ENCODE measurements around the gene SYNDIG1.

SYNDIG1 gene

DNA sequence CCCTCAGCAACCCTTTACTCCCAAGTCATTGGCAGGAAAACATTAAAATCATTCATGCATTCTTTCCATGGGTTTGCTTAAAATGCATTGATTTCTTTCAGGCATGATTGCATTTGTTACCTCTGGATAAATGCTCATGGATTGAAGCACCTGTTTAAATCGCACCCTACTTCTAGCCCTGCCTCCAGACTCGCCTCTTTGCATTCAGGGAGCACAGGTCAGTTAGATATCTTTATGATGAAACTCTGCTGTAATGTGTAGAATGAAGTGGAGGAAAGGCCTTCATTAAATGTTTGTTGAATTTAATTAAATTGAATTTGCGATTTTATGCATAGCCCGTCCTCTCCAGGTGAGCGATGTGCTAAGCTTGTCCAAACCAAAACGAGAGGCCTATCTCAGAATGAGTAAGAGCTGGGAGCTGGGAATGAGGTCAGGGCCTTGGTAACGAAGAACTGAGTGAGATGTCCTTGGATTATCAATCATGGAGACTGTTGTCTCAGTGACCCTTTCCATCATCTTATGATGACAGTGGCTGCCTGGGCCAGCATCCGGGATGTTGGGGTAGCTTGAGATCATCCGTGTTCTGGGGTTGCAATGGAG, 210.1 kb downstream of the SYNDIG1 start:
- FAIRE-seq, result no peak

DNA sequence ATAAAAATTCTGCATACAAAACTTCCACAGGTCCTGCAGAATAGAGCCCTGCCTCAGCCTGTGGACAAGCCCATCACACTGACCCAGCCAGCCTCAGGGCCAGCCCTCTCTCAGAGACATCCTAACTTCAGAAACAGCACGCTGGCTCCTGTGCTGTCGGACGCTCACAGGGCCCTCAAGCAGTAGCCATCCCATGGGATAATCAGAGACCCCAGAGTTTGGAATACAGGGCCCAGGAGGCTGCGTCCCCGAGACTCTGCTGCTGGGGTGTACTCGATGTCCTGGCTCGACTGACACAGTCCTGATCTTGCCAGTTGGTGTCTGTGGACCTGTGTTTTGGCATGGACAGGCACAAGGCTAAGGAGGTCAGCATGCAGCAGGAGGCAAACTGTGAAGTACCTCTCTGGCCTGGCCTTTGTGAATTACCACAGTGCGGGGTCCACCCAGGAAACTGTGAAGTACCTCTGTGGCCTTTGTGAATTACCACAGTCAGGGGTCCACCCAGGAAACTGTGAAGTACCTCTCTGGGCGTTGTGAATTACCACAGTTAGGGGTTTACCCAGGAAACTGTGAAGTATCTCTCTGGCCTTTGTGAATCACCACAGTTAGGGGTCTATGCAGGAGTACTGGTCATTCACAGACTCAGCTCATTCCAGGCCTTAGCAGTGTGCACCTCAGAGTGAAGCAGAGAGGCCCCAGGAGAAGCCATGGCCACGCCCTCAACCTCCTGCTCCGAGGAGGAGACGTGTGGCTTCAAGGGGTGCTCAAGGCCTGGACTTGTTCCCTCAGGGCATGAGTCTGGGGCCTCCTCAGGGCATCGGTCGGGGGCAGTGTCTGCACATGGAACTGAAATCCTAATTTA, 212.4 kb downstream of the SYNDIG1 start:
- no peak for FAIRE-seq

DNA sequence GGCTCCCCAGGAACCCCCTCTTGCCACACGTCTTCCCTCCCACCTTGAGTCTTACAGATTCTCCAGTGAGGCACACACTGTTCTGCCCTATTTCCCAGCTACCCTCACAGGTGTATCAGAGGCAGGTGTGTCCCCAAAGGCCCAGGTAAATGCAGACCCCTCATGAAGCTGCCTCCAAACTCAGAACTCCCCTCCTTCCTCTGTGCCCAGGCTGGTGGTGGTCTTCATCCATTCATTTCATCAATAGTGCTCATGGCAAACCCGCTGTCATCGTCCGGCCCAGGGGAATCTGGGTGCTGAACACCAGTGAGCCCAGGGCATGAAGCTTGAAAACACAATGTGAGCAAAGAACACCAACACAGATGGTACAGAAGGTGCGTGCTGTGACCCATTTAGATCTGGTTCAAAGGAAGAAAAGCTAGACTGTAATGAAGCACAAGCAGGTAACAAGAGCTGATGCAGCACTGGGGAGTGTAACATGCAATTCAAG, 213.1 kb downstream of the SYNDIG1 start:
- no peak for FAIRE-seq

DNA sequence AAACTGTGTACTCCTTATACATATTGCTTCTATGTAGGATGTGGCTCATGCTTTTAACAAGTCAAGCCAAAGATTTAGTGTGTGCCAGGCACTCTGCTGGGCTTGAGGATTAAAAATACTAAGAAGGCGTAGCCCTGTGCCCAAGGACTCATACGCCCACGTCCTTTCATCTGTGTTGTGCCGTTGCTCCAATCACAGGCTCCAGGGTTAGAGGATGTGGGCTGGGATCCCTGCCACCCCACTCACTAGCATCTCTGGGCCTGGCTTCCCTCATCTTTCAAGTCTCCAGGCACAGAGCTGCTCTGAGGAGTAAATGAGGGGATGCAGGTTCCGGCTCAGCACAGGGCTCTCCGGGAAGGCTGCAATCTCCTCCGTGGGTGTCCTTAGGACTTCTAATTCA, 214.2 kb downstream of the SYNDIG1 start:
- no peak for FAIRE-seq

DNA sequence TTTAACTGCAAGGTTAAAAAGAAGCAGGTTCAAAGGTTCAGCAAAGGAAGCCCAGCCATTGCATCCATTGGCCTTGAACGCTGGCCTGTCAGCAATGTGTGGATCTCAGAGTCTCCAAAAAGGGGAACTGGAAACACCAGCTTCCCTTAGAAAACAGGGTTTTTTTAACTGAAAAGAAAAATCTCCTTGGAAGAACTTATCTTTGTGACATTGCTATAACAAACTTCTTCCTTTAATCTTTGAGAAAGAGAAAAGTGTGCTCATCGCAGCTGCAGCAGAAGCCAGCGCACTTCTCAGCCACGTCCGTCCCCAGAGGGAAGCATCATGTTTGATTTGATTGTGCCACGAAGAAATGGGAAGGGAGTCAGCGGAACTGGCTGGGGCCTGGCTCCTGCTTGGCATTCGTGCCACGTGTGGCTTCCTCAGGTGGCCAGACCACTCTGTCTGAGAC, 215.0 kb downstream of the SYNDIG1 start:
- no peak for FAIRE-seq

DNA sequence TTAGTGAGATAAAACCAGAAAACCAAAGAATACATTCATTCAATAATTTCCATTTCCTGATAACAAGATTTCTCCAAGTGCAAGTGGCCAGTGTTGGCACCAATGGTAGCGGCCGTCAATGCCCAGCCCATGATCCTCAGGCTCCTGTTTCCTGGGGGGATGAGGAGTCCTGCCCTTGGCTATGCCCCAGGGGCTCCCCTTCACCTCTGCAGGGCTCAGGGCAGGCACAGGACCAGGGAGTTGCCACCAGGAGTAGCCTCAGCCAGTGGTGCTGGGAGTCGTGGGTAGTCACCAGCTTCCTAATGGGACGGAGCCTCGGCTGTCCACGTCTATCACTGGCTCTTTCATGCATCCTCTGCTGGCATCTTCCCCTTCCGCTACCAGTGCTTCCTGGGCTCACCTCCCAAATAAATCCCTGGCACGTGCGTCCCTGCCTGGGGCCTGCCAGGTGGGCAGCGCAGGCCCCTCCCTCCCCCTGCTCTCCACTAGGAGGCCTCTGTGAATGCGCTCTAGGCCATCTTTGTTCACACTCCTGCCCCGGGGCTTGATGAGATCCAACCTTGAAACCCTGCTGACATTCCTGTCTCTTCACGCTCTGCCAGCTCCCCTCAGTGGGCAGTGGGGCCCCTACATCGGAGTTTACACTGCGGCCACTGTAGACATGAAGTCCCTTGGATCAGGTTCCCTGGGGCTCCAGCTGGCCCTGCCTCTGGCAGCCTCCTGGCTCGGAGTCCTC, 215.7 kb downstream of the SYNDIG1 start:
- no peak for FAIRE-seq

DNA sequence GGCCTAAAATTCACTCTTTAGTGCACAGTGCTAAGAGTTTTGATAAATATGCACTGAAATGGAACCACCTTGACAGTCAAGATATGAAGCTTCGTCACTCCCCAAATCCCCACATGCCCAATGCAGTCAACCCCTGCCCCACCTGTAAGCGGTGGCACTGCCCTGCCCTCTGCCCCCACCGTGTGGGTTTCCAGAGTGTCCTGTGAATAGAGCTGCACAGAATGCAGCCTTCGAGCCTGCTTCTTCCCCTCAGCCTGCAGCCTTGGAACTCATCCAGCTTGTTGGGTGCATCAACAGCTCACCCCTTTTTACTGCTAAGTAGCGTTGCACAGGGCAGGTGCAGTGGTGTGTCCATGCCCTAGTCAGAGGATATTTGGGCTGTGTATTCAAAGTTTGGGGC, 216.3 kb downstream of the SYNDIG1 start:
- FAIRE-seq, result no peak

DNA sequence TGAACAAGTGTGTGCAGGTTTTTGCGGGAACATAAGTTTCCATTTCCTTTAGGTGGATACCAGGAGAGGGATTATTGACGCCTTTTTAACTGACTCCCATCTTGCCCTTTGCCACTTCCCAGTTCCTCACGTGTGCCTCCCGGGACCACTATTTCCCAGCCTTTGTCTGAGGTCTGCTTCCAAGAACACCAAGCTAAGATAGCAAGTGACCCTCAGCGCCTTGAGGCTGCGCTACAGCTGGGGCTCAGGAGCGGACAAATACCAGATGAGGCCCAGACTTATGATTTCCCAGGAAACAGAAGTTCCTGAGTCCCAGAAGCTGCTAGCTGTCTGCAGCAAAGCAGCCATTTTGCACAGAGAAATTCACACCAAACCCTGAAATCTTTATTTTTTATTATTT, 216.7 kb downstream of the SYNDIG1 start:
- FAIRE-seq, result no peak

DNA sequence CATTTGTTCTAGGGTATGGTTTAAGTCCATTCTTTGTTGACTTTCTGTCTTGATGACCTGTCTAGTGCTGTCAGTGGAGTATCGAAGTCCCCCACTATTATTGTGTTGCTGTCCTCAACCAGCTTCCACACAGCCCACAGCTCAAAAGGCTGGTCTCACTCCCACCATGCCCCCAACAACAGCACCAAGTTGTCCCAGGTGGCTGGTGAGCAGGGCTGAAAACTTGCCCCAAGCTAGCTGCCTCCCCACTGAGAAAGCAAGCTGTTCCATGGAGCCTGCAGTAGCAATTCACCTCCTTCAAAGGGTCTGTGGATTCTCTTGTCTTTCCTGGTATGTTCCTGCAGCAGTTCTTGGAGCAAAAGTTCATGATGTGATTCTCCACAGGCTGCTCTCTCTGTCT, 221.0 kb downstream of the SYNDIG1 start:
- no peak for FAIRE-seq

DNA sequence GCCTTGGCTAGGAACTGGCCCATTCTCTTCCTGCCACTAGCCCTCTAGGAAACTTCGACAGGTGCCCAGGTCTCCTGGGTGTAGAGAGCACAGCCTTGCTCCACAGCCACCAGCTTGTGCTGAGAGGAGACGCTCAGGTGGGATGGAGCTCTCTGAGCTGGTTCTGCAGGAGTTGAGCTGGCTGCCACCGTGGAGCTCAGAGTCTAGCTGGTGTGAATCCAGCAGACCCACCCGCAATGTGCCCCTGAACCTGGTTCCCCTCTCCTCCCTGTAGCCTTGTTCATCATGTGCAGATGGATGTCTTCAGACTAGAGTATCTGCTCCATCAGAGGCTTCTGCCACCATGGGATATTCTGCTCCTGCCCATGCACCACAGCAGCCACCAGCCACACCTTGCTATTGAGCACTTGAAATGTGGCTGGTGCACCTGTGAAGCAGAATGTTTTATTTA, 222.5 kb downstream of the SYNDIG1 start:
- no peak for FAIRE-seq

DNA sequence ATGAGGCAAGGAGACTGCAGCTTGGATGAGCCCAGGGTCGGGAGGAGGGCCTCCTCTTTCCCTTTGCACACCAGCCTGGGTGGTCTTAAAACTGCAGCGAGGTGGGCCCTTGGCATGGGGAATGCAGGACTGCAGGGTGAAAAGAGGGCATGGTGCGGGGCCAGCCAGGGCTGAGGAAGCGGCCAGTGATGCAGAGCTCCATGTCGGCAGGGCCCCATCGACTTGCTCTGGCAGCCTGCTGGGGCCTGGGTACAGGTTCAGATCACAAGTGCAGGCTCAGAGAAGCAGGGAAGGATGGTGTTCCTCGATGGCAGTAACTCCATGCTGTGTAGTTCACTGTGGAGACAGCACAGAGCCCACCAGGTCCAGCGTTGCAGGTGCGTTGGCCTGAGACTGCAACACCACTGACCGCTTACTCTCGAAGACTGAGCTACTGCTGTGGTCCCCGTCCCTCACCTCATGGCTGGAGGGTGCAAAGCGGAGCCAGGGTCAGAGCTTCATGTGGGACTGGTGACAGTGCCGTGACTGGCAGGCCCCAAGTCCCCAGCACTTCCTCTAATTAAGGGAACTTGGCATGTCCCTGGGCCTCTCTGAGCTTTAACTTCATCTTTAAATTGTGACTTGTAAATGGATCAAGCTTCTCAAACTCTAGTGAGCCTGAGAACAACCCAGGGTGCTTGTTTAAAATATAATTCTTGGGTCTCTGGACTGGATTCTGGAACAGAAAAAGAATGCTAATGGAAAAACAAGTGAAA, 223.2 kb downstream of the SYNDIG1 start:
- no peak for FAIRE-seq

DNA sequence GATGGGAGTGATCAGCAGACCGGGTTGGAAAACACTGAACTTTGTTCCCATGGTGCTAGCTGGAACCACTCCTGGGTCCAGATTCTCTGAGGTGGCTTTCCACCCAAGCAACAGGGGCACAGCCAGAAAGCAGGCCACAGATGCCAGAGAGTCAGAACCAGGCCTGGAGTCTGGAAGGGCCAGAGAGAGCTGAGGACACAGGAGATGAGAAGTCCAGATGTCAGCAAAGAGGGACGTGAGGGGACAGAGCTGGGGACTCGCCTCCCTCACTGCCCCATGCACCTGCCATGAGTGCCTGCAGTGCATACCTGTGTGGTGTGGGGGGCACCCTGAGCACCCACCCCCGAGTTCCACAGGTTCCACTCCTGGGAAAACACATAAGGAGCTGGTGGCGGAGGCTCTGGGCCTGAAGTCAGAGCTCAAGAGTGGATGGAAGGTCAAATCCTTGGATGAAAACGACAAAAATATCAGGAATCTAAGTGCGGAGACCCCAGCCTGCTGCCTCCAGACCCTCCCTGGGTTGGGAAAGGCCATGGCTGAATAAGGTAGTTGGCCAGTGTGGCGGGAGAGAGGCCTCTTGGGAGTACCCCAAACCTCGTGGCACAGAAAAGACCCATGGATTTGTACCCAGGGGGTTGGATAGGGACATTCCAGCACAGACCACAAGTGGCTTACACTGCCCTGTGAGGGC, 224.2 kb downstream of the SYNDIG1 start:
- FAIRE-seq, result no peak

DNA sequence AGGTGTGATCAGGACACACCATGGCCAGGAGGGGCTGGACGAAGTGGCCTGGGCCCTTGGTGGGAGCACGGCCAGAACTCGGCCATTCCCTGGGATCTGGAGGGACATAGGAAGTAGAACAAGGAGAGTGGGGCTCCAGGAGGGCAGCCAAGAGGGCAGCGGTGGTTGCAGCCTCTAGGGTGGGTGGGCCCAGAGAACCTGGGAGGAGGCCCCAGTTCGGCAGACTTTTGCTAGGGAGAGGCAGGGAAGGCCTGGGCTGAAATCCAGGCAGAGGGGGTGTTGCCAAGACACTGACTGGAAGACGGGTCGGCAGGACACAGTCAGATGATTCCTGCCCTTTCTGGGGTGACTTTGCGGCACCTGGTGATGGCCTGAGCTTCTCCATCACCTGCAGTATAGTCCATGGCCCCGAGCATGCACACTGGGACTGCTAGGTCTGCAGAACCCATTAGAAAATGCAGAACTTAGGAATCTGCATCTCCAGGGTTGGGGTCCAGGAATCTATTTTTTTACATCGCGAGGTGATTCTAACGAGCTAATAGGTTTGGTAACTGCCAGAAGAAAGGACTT, 224.8 kb downstream of the SYNDIG1 start:
- no peak for FAIRE-seq

DNA sequence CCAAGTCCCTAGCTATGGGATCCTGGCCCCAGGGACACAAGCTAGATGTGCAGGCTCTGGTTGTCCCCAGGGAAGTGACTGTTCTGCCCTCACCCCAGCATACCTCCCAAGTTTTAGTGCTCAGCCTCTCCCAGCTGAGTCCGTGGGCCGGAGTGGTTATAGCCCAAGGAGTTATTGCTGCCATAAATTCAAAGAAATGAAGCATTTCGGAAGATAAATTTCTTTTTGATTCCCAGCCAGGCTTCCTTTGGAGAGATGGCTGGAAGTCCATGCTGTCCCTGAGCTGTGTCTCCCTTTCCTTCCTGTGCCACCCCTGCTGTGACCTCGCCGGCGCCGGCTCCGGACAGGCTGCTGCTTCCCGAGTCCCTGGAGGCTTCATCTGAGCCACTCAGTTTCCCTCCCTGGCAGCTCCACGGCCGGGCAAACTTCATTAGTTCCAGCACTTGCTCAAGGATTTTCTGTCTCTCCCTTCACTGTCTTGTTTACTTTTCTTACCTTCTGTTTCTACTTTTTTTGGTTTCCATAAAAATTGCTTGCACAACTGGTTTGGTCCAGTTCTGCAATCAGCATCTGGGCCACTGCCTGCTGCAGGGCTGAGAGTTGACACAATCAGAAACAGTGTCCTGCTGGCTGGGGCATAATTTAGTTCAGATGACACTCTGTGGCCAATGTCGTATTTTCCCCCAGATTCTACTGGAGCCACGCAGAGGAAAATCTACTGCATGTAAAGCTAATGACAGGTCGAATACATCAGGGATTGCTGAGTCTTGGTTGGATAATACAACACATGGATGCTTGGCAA, 225.5 kb downstream of the SYNDIG1 start:
- FAIRE-seq, result no peak

DNA sequence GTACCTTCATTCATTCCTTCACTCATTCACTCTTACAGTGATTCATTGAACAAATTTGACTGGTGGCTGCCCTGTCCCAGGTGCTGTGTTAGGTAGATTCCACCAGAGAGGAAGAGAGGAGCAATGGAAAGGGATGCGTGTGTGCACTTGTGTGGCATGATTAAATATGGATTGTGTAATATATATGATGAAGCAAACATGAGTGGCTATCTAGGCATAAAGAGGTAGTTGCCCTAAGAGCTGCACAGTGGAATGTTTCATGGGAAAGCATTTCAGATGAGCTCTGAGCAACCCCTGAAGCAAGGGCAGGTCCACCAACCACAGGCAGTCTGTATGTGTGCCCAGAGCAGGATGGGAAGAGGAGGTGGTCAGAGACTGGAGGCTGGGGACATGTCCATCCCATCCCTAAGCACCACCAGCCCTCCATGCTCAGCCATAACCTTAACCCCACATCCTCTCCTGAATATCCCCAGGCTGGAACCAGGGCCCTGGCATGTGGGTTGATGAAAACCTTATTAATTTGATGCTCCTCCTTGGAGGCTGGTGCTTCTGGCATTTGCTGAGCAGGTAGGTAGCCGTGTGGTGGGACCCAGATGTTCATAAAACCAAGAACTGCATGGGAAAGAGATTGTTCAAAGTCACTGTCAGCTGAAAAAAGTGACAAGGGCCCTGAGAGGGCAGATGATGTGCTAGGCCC, 226.2 kb downstream of the SYNDIG1 start:
- FAIRE-seq, result no peak

DNA sequence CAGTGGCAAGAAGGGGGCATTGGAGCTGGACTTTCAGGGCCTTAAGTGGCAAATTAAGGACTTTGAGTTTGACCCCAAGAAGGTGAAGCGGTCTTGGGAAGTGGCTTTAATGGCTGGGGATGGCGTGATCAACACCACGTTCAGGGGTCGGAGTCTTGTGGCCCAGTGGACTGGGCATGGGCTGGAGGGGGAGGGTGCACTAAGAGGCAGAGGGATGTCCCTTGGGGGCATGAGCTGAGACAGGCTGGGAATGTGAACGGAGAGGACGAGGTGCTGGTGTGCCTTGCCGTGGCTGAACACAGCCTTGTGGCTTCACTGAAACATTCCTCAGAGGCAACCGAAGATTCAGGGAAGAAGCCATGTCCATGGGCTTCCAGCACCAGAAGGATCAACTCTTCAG, 227.0 kb downstream of the SYNDIG1 start:
- no peak for FAIRE-seq

DNA sequence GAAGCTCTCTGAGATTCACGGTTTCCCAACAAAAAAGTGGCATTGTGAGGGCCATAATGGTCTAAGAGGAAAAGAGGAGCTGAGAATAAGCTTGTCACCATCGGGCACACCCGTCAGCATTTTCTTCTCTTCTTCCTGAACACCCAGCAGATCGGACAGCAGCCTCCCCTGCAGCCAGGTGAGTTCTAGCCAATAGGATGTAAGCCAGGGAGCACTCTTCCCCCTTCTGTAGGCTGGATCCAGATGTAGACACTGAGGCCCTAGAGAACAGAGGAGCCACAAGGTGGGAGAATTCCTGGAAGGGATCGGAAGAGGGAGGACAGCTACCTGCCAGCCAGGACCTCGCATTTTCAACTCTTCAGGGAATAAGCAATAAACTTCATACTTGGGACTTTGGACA, 228.0 kb downstream of the SYNDIG1 start:
- no peak for FAIRE-seq

DNA sequence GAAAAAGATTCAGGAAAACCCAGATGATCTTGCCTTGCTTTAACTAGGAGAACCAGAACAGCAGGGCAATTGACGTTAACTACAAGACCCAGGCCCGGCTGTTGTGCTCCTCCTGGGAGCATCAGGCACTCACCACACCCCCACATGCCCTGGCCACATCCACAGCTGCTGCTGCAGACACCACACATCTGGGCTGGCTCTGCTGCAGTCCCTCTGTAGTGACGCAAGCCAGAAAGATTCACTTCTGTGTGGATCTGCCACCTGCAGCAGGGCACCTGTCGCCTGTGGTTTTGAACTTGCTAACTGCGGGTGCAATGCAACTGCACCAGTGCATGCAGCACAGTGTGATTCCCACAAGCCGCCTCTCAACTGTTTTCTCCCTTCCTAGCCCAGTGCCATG, 228.8 kb downstream of the SYNDIG1 start:
- FAIRE-seq, result no peak

DNA sequence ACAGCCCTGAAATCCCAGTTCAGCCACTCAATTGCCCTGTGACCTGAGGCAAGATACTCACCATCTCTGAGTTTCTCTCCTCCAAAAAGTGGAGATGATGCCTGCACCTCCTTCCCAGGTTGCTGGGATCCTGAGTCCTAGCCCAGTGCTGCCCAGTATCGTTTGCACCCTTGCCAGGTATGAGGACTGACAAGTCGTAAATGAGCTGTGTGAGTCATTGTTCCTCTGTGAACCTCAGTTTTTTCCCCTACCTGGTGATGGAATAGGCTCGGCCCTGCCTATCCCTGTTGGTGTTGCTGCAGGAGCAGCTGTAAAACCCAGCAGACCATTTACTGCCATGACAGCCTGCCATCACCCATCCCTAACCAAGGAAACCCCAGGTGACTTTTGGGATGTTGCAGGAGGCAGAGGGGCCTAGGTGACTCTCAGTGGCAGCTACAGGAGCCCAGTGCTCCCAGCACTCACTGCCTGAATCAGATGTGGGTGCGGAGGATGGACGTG, 229.3 kb downstream of the SYNDIG1 start:
- FAIRE-seq, result no peak

Measured in G401.6 (cell line).